Measurements from ENCODE around the gene MAP6. TPM values are rescaled to one million over a fixed set of nuclear protein-coding genes. Genes with fewer than 3 reads are reported as not detected.
A peak's percentile ranks its signal among the peaks of the same experiment; 100 is the strongest.

MAP6 gene
- total RNA-seq (2011; cell fraction: chromatin; rRNA removed; ENCODE audit: low replicate concordance), result not detected in 2 replicates
- total RNA-seq (2011; cell fraction: nucleolus; rRNA removed), result not detected in 2 replicates
- total RNA-seq (2011; cell fraction: nucleoplasm; rRNA removed), result not detected in 2 replicates
- total RNA-seq (2014; rRNA removed) (not detected in 2 replicates), total RNA-seq (2014; rRNA removed; fragmentation: Illumina TruSeq; extraction: Trizol) (not detected in 2 replicates), total RNA-seq (2015; rRNA removed; fragmentation: Illumina TruSeq; extraction: Trizol) (not detected in 2 replicates), total RNA-seq (2021) (0.07 TPM in 1 of 2 replicates, not detected in the other), polyA plus RNA-seq (2011; rRNA removed) (not detected in 2 replicates), polyA plus RNA-seq (2014; fragmentation: Illumina TruSeq; extraction: Trizol) (not detected in 2 replicates), polyA plus RNA-seq (2014; fragmentation: Nextera tagmentation; extraction: Ambion mirVana) (not detected), polyA plus RNA-seq (2014; rRNA removed) (not detected in 2 replicates), polyA minus RNA-seq (2011; rRNA and poly(A)+ RNA removed) (not detected in 2 replicates), Bru-seq, nascent RNA (percentile 1 among the genes with signal in this experiment), BruChase-seq, experiment 1, labeled RNA remaining after a 2-hour chase (not detected), BruChase-seq, experiment 2, labeled RNA remaining after a 6-hour chase (percentile 1 among the genes with signal in this experiment)
- not detected in 2 replicates for polyA plus RNA-seq (2011; cell fraction: cytosol; rRNA removed)
- polyA plus RNA-seq (2011; cell fraction: nucleus; rRNA removed), result not detected in 2 replicates
- polyA plus RNA-seq (2012), result 0.06 TPM in 1 of 2 replicates, not detected in the other
- polyA minus RNA-seq (2011; cell fraction: cytosol; rRNA and poly(A)+ RNA removed), result not detected in 2 replicates
- polyA minus RNA-seq (2011; cell fraction: nucleus; rRNA and poly(A)+ RNA removed), result not detected in 2 replicates
- long read RNA-seq, experiment 1, result 0 reads
- long read RNA-seq, experiment 2, result 0 reads
- long read RNA-seq, experiment 3, result 0 reads

DNA sequence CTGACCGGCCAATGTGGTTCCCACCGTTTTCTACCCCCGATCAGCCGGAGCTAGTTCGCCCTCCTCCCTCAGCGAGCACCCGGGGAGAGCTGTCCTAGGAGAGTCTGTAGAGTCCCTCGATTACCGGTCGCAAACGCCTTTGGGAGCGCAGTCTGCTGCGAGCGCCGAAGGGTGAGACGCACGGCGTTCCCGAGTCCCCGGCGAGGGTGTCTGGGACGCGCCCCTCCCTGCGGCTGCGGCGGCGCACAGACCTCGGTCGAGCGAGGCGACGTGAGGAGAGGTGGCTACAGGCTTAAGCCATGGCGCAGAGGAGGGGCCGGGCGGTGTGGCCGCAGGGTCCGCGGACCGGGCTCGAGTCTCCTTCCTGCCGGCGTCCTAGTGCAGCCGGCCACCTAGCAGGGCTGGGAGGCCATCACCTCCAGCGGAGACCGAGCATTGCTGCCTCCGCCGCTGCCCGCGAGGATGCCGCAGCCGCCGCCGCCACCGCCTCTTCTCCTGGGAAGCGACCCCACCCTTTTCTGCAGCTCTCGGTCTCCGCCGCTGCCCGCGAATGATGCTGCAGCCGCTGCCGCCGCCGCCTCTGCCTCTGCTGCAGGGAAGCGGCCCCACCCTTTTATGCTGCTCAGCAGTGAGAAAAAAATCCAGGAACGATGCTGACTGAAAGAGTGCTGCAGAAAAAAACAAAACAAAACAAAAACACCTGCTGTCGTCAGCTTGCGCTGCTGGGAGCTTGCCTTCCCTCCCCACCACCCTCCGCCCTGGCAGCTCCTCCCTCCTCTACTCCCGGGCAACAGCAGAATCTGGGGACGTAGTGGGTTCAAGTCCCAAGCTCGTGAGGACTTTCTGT, at the start of gene MAP6:
Gene MAP6 (minus strand): TSS at position 588 of the 847 bp plus-strand sequence. CDS start 669 bp downstream, outside the sequence.
- DNase-seq (ENCODE audit: extremely low read depth in 1 of 4, low spot score in 3 of 4) (peak in 3 of 4 experiments; percentile 22 to 32 (median 30)), ATAC-seq (peak; percentile 67; the same call in 2 of the 3 replicates), FAIRE-seq (no peak)
- H3K36me3 ChIP-seq (ENCODE audit: control insufficient read depth, insufficient read depth, low read length), result no peaks in the 10 kb centered on the region
- no peak within 1 kb of the TSS for H2AFZ ChIP-seq (ENCODE audit: low read depth, low read length)
- POLR2A ChIA-PET, result interaction anchor here (1.2 kb wide), 1 partner anchor 9 kb away, joined by 3 read pairs; no protein-coding TSS in a partner anchor
- CTCF ChIA-PET (ENCODE audit: low intra/inter-chr PET ratio), result no interaction called here
- H3K9ac ChIP-seq (ENCODE audit: insufficient read depth in 1 of 2, low read depth in 2 of 2, low read length in 2 of 2), result no peak within 1 kb of the TSS
- no peak within 1 kb of the TSS for H3K27ac ChIP-seq (ENCODE audit: extremely low read depth, low read depth, low read length)
- no peak within 1 kb of the TSS for H3K4me3 ChIP-seq
- no TSS peak for BruUV-seq (replicated peaks)
- 20% methylated on average over 38 of the region's 72 CpGs for WGBS (ENCODE audit: insufficient coverage, low coverage, missing lambda C conversion rate)
- no peaks in the 10 kb centered on the region for H3K9me1 ChIP-seq (ENCODE audit: control insufficient read depth, insufficient read depth, low read length)
- no peaks in the 10 kb centered on the region for H3K9me3 ChIP-seq (replicated peaks; ENCODE audit: control insufficient read depth, insufficient read depth, low read depth, low read length)
- TF ChIP-seq ZSCAN29 (IDR thresholded peaks at IDR 0.05) (no peak), TAF15 (IDR thresholded peaks at IDR 0.05; ENCODE audit: low read depth, low read length) (no peak), ZNF253 (CRISPR knock-in tag; conservative IDR thresholded peaks at IDR 0.05) (no peak), MED1 (CRISPR knock-in tag; IDR thresholded peaks at IDR 0.05; ENCODE audit: borderline replicate concordance) (no peak), CTBP1 (IDR thresholded peaks at IDR 0.05; ENCODE audit: borderline replicate concordance) (peak; percentile 49; the same call in 1 of the 2 replicates)
- TF ChIP-seq, protein P1, sequence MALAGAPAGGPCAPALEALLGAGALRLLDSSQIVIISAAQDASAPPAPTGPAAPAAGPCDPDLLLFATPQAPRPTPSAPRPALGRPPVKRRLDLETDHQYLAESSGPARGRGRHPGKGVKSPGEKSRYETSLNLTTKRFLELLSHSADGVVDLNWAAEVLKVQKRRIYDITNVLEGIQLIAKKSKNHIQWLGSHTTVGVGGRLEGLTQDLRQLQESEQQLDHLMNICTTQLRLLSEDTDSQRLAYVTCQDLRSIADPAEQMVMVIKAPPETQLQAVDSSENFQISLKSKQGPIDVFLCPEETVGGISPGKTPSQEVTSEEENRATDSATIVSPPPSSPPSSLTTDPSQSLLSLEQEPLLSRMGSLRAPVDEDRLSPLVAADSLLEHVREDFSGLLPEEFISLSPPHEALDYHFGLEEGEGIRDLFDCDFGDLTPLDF (CRISPR knock-in tag; IDR thresholded peaks at IDR 0.05), result no peak
- TF ChIP-seq, protein P2, sequence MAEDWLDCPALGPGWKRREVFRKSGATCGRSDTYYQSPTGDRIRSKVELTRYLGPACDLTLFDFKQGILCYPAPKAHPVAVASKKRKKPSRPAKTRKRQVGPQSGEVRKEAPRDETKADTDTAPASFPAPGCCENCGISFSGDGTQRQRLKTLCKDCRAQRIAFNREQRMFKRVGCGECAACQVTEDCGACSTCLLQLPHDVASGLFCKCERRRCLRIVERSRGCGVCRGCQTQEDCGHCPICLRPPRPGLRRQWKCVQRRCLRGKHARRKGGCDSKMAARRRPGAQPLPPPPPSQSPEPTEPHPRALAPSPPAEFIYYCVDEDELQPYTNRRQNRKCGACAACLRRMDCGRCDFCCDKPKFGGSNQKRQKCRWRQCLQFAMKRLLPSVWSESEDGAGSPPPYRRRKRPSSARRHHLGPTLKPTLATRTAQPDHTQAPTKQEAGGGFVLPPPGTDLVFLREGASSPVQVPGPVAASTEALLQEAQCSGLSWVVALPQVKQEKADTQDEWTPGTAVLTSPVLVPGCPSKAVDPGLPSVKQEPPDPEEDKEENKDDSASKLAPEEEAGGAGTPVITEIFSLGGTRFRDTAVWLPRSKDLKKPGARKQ (CRISPR knock-in tag; IDR thresholded peaks at IDR 0.05), result 0 out of 2 replicates have a peak, but pooled peaks have one; percentile 46
- TF ChIP-seq, protein P3, sequence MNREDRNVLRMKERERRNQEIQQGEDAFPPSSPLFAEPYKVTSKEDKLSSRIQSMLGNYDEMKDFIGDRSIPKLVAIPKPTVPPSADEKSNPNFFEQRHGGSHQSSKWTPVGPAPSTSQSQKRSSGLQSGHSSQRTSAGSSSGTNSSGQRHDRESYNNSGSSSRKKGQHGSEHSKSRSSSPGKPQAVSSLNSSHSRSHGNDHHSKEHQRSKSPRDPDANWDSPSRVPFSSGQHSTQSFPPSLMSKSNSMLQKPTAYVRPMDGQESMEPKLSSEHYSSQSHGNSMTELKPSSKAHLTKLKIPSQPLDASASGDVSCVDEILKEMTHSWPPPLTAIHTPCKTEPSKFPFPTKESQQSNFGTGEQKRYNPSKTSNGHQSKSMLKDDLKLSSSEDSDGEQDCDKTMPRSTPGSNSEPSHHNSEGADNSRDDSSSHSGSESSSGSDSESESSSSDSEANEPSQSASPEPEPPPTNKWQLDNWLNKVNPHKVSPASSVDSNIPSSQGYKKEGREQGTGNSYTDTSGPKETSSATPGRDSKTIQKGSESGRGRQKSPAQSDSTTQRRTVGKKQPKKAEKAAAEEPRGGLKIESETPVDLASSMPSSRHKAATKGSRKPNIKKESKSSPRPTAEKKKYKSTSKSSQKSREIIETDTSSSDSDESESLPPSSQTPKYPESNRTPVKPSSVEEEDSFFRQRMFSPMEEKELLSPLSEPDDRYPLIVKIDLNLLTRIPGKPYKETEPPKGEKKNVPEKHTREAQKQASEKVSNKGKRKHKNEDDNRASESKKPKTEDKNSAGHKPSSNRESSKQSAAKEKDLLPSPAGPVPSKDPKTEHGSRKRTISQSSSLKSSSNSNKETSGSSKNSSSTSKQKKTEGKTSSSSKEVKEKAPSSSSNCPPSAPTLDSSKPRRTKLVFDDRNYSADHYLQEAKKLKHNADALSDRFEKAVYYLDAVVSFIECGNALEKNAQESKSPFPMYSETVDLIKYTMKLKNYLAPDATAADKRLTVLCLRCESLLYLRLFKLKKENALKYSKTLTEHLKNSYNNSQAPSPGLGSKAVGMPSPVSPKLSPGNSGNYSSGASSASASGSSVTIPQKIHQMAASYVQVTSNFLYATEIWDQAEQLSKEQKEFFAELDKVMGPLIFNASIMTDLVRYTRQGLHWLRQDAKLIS (CRISPR knock-in tag; IDR thresholded peaks at IDR 0.05), result no peak
- intact Hi-C loops (cut with micrococcal nuclease) (no loop called here), in situ Hi-C loops (cut with MboI) (no loop called here)
- H4K20me1 ChIP-seq (replicated peaks; ENCODE audit: control insufficient read depth, insufficient read depth, low read length), result no peaks in the 10 kb centered on the region
- H3K27me3 ChIP-seq (ENCODE audit: control insufficient read depth in 2 of 2, insufficient read depth in 2 of 2, low read length in 2 of 2), result peaks cover 22 to 39% of the 10 kb centered on the region in 2 experiments; a peak in 4 of 5 replicates
- peaks cover under 1 to 20% of the 10 kb centered on the region in 2 experiments; a peak in 2 of 5 replicates for H3K4me1 ChIP-seq (replicated peaks in 1 of 2; ENCODE audit: control insufficient read depth in 2 of 2, insufficient read depth in 2 of 2, low read length in 2 of 2)
- H3K4me2 ChIP-seq (ENCODE audit: insufficient read depth, low read length), result no peak within 1 kb of the TSS
- no peaks in the 10 kb centered on the region for H3K79me2 ChIP-seq (ENCODE audit: control insufficient read depth, insufficient read depth, low read length)

Data from K562 (cell line).